ENCODE data around the gene CHD9NB.

The CHD9NB gene

DNA sequence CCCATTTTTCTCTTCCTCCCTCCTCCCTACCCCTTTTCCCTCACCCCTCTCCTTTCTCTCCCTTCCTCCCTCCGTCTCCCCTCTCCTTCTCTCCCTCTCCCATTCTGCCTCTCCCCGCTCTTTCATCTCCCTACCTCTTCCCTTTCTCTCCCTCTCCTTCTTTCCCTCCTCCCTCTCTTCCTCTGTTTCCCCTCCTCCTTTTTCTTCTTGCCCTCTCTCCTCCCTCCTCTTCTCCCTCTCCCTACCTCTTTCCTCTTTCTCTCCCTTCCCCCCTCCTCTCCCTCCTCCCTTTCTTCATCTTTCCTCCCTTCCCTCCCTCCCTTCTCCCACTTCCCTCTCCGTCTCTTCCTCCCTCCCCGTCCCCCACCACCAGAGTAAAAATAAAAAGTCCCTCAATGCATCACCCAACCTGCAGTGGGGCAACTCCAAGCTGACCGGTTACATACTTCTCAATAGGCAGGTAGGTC, 10.4 kb downstream of the CHD9NB start (continued):
- TF ChIP-seq, protein P1, sequence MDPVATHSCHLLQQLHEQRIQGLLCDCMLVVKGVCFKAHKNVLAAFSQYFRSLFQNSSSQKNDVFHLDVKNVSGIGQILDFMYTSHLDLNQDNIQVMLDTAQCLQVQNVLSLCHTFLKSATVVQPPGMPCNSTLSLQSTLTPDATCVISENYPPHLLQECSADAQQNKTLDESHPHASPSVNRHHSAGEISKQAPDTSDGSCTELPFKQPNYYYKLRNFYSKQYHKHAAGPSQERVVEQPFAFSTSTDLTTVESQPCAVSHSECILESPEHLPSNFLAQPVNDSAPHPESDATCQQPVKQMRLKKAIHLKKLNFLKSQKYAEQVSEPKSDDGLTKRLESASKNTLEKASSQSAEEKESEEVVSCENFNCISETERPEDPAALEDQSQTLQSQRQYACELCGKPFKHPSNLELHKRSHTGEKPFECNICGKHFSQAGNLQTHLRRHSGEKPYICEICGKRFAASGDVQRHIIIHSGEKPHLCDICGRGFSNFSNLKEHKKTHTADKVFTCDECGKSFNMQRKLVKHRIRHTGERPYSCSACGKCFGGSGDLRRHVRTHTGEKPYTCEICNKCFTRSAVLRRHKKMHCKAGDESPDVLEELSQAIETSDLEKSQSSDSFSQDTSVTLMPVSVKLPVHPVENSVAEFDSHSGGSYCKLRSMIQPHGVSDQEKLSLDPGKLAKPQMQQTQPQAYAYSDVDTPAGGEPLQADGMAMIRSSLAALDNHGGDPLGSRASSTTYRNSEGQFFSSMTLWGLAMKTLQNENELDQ (tag by site-specific recombination; IDR thresholded peaks at IDR 0.05; ENCODE audit: low read depth), result no peak
- TF ChIP-seq ZNF544 (tag by site-specific recombination; IDR thresholded peaks at IDR 0.05) (0 out of 2 replicates have a peak, but pooled peaks have one; percentile 52), BCL11B (tag by site-specific recombination; IDR thresholded peaks at IDR 0.05; ENCODE audit: low read depth) (no peak)

DNA sequence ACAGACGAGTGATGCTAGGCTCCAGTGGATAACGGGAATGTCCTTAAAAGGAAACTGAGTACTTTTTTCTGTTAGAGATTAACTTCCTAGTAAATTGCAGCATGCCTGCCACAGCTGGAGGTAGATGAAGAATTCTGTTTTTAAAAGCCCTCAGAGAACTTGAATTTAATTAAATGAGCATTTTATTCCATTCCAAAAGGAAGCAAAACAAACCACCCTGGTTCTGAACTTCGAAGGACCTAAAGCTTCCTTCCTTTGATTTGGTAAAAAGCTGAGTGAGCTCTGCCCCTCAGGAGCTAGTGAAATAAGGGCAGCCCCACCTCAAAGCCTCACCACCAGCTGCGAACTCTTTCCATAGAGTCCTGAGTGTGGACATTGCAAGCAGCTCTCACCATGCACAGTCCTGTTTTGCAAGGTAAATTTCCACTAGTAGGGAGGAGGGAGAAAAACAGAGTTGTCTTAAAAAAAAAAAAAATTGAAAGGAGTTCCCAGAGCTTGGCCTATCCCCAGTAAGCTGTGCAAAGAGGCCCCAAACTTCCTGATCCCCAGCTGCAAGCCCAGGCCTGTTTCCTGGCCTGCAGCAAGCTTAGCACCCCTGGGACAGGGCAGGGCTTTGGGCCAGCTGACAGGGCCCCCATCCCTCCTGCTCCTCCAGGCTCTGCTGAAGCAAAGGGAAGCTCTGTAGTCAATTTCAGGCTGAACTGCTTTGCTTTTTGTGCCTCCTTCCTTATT, 11.2 kb downstream of the CHD9NB start:
- Histone ChIP-seq H3K4me3 (ENCODE audit: low read depth, low read length) (no peak overlapping the region), H3K9me3 (ENCODE audit: control insufficient read depth, insufficient read depth, low read depth, low read length) (no peaks in the 10 kb centered on the region), H3K36me3 (ENCODE audit: control insufficient read depth in 2 of 2, insufficient read depth in 1 of 2, low read length in 2 of 2) (no peaks in the 10 kb centered on the region), H3K27ac (ENCODE audit: extremely low read depth, low read depth, low read length) (no peak overlapping the region), H3K4me1 (ENCODE audit: control insufficient read depth, insufficient read depth, low read length) (no peaks in the 10 kb centered on the region)
- CTCF ChIA-PET, result interaction anchor here (0.6 kb wide), 1 partner anchor 166 kb away, joined by 5 read pairs; no protein-coding TSS in a partner anchor
- TF ChIP-seq ZXDB (tag by site-specific recombination; IDR thresholded peaks at IDR 0.05) (no peak), OSR2 (tag by site-specific recombination; IDR thresholded peaks at IDR 0.05) (no peak), ZNF366 (tag by site-specific recombination; conservative IDR thresholded peaks at IDR 0.05) (no peak), ZNF335 (tag by site-specific recombination; conservative IDR thresholded peaks at IDR 0.05) (peak; percentile 26; the same call in 1 of the 2 replicates), ZNF548 (tag by site-specific recombination; IDR thresholded peaks at IDR 0.05) (no peak), ZBTB20 (tag by site-specific recombination; IDR thresholded peaks at IDR 0.05) (peak; percentile 46)
- TF ChIP-seq, protein P2, sequence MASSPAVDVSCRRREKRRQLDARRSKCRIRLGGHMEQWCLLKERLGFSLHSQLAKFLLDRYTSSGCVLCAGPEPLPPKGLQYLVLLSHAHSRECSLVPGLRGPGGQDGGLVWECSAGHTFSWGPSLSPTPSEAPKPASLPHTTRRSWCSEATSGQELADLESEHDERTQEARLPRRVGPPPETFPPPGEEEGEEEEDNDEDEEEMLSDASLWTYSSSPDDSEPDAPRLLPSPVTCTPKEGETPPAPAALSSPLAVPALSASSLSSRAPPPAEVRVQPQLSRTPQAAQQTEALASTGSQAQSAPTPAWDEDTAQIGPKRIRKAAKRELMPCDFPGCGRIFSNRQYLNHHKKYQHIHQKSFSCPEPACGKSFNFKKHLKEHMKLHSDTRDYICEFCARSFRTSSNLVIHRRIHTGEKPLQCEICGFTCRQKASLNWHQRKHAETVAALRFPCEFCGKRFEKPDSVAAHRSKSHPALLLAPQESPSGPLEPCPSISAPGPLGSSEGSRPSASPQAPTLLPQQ (tag by site-specific recombination; IDR thresholded peaks at IDR 0.05), result peak; percentile 29; the same call in 1 of the 2 replicates
- TF ChIP-seq, protein P3, sequence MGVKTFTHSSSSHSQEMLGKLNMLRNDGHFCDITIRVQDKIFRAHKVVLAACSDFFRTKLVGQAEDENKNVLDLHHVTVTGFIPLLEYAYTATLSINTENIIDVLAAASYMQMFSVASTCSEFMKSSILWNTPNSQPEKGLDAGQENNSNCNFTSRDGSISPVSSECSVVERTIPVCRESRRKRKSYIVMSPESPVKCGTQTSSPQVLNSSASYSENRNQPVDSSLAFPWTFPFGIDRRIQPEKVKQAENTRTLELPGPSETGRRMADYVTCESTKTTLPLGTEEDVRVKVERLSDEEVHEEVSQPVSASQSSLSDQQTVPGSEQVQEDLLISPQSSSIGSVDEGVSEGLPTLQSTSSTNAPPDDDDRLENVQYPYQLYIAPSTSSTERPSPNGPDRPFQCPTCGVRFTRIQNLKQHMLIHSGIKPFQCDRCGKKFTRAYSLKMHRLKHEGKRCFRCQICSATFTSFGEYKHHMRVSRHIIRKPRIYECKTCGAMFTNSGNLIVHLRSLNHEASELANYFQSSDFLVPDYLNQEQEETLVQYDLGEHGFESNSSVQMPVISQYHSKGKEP (tag by site-specific recombination; IDR thresholded peaks at IDR 0.05), result peak; percentile 21; the same call in 1 of the 2 replicates
- TF ChIP-seq, protein P4, sequence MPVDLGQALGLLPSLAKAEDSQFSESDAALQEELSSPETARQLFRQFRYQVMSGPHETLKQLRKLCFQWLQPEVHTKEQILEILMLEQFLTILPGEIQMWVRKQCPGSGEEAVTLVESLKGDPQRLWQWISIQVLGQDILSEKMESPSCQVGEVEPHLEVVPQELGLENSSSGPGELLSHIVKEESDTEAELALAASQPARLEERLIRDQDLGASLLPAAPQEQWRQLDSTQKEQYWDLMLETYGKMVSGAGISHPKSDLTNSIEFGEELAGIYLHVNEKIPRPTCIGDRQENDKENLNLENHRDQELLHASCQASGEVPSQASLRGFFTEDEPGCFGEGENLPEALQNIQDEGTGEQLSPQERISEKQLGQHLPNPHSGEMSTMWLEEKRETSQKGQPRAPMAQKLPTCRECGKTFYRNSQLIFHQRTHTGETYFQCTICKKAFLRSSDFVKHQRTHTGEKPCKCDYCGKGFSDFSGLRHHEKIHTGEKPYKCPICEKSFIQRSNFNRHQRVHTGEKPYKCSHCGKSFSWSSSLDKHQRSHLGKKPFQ (tag by site-specific recombination; IDR thresholded peaks at IDR 0.05), result no peak
- TF ChIP-seq, protein P5, sequence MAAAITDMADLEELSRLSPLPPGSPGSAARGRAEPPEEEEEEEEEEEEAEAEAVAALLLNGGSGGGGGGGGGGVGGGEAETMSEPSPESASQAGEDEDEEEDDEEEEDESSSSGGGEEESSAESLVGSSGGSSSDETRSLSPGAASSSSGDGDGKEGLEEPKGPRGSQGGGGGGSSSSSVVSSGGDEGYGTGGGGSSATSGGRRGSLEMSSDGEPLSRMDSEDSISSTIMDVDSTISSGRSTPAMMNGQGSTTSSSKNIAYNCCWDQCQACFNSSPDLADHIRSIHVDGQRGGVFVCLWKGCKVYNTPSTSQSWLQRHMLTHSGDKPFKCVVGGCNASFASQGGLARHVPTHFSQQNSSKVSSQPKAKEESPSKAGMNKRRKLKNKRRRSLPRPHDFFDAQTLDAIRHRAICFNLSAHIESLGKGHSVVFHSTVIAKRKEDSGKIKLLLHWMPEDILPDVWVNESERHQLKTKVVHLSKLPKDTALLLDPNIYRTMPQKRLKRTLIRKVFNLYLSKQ (tag by site-specific recombination; IDR thresholded peaks at IDR 0.05; ENCODE audit: borderline replicate concordance), result no peak
- TF ChIP-seq, protein P6, sequence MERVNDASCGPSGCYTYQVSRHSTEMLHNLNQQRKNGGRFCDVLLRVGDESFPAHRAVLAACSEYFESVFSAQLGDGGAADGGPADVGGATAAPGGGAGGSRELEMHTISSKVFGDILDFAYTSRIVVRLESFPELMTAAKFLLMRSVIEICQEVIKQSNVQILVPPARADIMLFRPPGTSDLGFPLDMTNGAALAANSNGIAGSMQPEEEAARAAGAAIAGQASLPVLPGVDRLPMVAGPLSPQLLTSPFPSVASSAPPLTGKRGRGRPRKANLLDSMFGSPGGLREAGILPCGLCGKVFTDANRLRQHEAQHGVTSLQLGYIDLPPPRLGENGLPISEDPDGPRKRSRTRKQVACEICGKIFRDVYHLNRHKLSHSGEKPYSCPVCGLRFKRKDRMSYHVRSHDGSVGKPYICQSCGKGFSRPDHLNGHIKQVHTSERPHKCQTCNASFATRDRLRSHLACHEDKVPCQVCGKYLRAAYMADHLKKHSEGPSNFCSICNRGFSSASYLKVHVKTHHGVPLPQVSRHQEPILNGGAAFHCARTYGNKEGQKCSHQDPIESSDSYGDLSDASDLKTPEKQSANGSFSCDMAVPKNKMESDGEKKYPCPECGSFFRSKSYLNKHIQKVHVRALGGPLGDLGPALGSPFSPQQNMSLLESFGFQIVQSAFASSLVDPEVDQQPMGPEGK (tag by site-specific recombination; IDR thresholded peaks at IDR 0.05), result 0 out of 2 replicates have a peak, but pooled peaks have one; percentile 14
- POLR2A ChIA-PET, result no interaction called here

All from HEK293 (cell line).